Measurements from ENCODE around the gene MMP17.

GRCh38 chr12:131892711-131893604, 64.8 kb downstream of the MMP17 start:
- no peak for TF ChIP-seq POLR2A (IDR thresholded peaks at IDR 0.05; ENCODE audit: low read length)
- TF ChIP-seq GATA1 (IDR thresholded peaks at IDR 0.05; ENCODE audit: low read depth, low read length) = no peak

All from erythroblast (primary cell).